GM23248 (cell line): ENCODE measurements around the gene DGAT2.

Experiments
- EZH2 ChIP-seq: fragments of 200-600 bp; sonication (generic); IDR thresholded peaks from 2 replicates; pipeline ENCODE4 v1.6.1; 2018; ENCODE audit warnings: antibody characterized with exemption, mild to moderate bottlenecking; ENCODE audit not compliant: insufficient read depth, poor library complexity, severe bottlenecking
- EZH2phosphoT487 ChIP-seq: fragments of 200-600 bp; sonication (generic); IDR thresholded peaks from 2 replicates; pipeline ENCODE4 v1.6.1; 2018; ENCODE audit warnings: antibody characterized with exemption, moderate library complexity, mild to moderate bottlenecking, low read depth; ENCODE audit not compliant: insufficient read depth

DNA sequence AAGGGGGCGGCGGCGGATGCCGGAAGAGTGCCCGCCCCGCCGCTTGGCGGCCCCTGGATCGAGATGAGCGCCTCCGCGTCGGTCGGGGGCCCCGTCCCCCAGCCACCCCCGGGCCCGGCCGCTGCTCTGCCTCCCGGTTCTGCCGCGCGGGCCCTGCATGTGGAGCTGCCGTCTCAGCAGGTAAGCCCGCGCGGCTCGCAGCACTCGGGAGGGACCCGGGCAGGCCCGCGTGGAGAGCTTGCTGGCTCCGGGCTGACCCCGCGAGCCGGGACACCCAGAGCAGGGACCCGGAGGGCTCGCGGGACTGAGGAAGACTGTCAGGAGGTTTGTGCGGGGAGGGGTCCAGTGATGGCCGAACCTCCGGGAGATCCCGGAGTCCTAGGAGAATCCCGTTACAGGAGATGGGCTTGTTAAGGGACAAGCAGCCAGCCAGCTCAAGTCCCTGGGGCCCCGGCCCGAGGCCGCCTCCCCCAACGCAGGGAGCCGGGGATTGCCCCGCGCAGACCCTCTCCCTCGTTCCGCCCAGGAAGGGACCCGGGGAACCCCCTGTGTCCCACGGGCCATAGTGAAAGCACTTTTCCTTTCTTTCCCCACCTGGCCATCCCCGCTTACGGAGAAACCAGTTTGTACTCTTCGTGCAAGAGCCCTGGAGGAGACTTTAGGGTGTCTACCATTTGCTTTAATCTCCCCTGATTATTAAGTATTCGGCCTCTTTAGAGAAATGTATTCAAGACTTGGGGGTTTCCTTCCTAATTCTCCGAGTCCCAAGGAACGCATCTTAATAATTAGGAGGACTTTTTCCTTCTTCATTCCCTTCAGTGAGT lies 47.0 kb downstream of the DGAT2 start:
- TF ChIP-seq EZH2: no peak
- no peak for TF ChIP-seq EZH2phosphoT487
